Activated naive CD8-positive, alpha-beta T cell (primary cell): ENCODE data around the gene AZU1.
"Not testable (repeated sequence)": the region's sequence is repeated elsewhere in the genome, so short reads cannot be mapped to it uniquely, and the experiment has no call there.

Source experiments
- H3K27ac Mint-ChIP-seq: one replicate; pipeline ENCODE4 v1.8.0; 2021; ENCODE audit warnings: mixed read lengths
- H3K27me3 Mint-ChIP-seq: one replicate; pipeline ENCODE4 v1.8.0; 2021; ENCODE audit warnings: mixed read lengths
- H3K36me3 Mint-ChIP-seq: one replicate; pipeline ENCODE4 v1.8.0; 2021; ENCODE audit warnings: mixed read lengths
- H3K4me1 Mint-ChIP-seq: one replicate; pipeline ENCODE4 v1.8.0; 2021; ENCODE audit warnings: low read depth, mixed read lengths
- H3K4me3 Mint-ChIP-seq: one replicate; pipeline ENCODE4 v1.8.0; 2021; ENCODE audit warnings: mild to moderate bottlenecking, mixed read lengths
- H3K9me3 Mint-ChIP-seq: one replicate; pipeline ENCODE4 v1.8.0; 2021; ENCODE audit warnings: low read depth, mixed read lengths

The AZU1 gene

GRCh38 chr19:848386-848921 lies 20.8 kb downstream of the AZU1 start:
- Mint-ChIP-seq H3K9me3 (no peaks in the 10 kb centered on the region), H3K4me3 (no peak overlapping the region), H3K27ac (no peak overlapping the region), H3K27me3 (peaks cover 14% of the 10 kb centered on the region), H3K36me3 (no peaks in the 10 kb centered on the region), H3K4me1 (peaks cover 3% of the 10 kb centered on the region)

DNA sequence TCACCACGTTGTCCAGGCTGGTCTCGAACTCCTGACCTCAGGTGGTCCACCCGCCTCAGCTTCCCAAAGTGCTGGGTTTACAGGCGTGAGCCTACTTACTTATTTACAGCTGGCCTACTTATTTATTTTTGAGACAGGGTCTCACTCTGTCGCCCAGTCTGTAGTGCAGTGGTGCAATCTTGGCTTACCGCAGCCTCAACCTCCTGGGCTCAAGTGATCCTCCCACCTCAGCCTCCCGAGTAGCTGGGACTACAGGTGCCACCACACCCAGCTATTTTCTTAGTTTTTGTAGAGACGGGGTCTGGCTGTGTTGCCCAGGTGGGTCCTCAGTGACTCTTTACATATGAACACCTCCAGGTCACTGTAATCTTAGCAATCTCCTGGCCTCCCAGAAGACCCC lies 21.6 kb downstream of the AZU1 start:
- H3K27ac Mint-ChIP-seq, H3K36me3 Mint-ChIP-seq, H3K4me1 Mint-ChIP-seq, H3K4me3 Mint-ChIP-seq, H3K9me3 Mint-ChIP-seq: not testable (repeated sequence)
- H3K27me3 Mint-ChIP-seq: peaks cover 14% of the 10 kb centered on the region

DNA sequence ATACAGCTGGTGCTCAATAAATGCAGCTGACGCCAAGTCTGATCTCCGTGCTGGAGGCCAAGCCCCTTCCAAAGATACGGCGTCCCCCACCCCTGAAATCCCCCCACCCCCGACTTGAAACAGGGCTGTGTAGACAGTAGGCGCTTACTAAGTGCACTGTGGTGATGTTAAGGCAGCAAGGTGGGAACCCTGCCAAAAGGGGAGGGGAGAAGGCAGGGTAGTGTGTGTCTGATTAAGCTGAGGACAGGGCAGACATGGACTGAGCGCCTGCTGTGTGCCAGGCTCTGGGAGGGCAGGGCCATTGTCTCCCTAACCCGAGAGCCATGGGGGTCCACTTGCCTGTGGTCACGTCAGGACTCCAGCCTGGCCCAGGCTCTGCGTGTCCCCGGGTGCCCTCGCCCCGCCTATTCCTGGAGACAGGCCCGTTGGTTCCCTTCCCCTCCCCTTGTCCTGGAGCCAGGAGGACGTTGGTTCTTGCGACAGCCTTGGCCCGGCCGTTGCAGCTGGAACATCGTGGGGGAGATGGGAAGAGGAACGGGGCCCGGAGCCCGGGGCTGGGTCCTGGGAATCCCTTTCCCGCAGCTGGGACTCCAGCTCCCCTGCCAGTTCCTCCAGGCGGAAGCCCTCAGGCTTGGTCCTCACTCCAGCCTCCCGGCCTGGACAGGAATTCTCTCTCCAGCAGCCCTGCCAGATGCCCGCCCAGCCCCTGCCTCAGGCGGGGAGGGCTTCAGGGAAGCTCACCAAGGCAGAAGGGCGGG lies 22.8 kb downstream of the AZU1 start:
- H3K27ac Mint-ChIP-seq: no peak overlapping the region
- H3K4me3 Mint-ChIP-seq: no peak overlapping the region
- peaks cover 8% of the 10 kb centered on the region for H3K27me3 Mint-ChIP-seq
- H3K36me3 Mint-ChIP-seq: no peaks in the 10 kb centered on the region
- H3K4me1 Mint-ChIP-seq: no peaks in the 10 kb centered on the region
- no peaks in the 10 kb centered on the region for H3K9me3 Mint-ChIP-seq

DNA sequence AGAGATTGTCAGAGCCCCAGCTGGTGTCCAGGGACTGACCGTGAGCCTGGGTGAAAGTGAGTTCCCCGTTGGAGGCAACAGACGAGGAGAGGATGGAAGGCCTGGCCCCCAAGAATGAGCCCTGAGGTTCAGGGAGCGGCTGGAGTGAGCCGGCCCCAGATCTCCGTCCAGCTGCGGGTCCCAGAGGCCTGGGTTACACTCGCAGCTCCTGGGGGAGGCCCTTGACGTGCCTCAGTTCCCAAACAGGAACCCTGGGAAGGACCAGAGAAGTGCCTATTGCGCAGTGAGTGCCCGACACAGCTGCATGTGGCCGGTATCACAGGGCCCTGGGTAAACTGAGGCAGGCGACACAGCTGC lies 23.3 kb downstream of the AZU1 start:
- H3K27me3 Mint-ChIP-seq: peaks cover 5% of the 10 kb centered on the region
- no peaks in the 10 kb centered on the region for H3K9me3 Mint-ChIP-seq
- no peaks in the 10 kb centered on the region for H3K36me3 Mint-ChIP-seq
- H3K27ac Mint-ChIP-seq: no peak overlapping the region
- H3K4me3 Mint-ChIP-seq: no peak overlapping the region
- H3K4me1 Mint-ChIP-seq: no peaks in the 10 kb centered on the region

- Mint-ChIP-seq H3K27ac (no peak within 1 kb of the TSS), H3K36me3 (no peaks in the 10 kb centered on the region), H3K27me3 (peaks cover under 1% of the 10 kb centered on the region), H3K4me3 (no peak within 1 kb of the TSS), H3K9me3 (no peaks in the 10 kb centered on the region), H3K4me1 (no peaks in the 10 kb centered on the region)
These were observed 24.7 kb downstream of the AZU1 start, which contains the start of gene ELANE for GRCh38 chr19:852136-853013. Gene ELANE, plus strand, starts transcription at chr19:852303. Its CDS starts 26 bp downstream, at chr19:852329.

GRCh38 chr19:853014-853585 lies 25.5 kb downstream of the AZU1 start:
- Mint-ChIP-seq H3K36me3 (no peaks in the 10 kb centered on the region), H3K4me3 (no peak overlapping the region), H3K27me3 (no peaks in the 10 kb centered on the region), H3K27ac (no peak overlapping the region), H3K9me3 (no peaks in the 10 kb centered on the region), H3K4me1 (no peaks in the 10 kb centered on the region)

DNA sequence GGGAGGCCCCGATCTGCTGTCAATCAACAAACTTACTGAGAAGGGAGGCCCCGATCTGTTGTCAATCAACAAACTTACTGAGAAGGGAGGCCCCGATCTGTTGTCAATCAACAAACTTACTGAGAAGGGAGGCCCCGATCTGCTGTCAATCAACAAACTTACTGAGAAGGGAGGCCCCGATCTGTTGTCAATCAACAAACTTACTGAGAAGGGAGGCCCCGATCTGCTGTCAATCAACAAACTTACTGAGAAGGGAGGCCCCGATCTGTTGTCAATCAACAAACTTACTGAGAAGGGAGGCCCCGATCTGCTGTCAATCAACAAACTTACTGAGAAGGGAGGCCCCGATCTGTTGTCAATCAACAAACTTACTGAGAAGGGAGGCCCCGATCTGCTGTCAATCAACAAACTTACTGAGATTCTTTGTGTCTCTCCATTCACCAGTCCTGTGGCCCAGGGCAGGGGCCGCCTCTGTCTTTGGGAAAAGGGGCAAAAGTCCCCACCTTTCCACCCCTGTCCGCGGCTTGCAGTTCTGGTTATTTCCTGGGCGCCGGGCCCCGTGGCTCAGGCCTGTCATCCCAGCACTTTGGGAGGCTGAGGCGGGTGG lies 26.1 kb downstream of the AZU1 start:
- H3K9me3 Mint-ChIP-seq, H3K27me3 Mint-ChIP-seq, H3K27ac Mint-ChIP-seq, H3K4me3 Mint-ChIP-seq, H3K36me3 Mint-ChIP-seq, H3K4me1 Mint-ChIP-seq: not testable (repeated sequence)

DNA sequence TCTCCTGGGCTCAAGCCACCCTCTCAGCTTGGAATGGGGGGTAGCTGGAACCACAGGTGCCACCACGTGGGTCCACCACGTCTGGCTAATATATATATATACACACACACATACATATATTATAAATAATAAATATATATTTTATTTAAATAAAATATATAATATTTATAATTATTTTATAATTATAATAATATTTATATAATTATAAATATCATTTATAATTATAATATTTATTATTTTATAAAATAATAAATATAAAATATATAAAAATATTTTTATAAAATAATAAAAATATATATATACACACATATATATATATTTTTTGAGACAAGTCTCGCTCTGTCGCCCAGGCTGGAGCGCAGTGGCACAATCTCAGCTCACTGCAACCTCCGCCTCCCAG lies 26.9 kb downstream of the AZU1 start:
- Mint-ChIP-seq H3K27me3 (no peaks in the 10 kb centered on the region), H3K27ac (no peak overlapping the region)

DNA sequence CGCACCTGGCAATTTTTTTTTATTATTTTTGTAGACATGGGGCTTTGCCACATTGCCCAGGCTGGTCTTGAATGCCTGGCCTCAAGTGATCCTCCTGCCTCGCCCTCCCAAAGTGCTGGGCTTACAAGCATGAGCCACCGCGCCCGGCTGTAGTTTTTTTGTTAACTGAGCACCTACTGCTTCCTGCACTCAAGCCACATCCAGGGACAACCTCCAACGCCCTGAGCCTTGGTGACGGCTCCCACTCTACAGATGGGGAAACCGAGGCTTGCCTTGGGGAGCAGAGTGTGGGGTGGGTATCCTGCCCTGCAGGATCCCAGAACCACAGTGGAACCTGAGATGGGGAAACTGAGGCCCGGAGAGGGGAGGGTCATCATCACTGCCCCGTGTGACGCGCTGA lies 27.5 kb downstream of the AZU1 start:
- H3K4me1 Mint-ChIP-seq: peaks cover 2% of the 10 kb centered on the region
- H3K4me3 Mint-ChIP-seq: no peak overlapping the region
- H3K36me3 Mint-ChIP-seq: no peaks in the 10 kb centered on the region
- no peaks in the 10 kb centered on the region for H3K9me3 Mint-ChIP-seq
- no peak overlapping the region for H3K27ac Mint-ChIP-seq
- no peaks in the 10 kb centered on the region for H3K27me3 Mint-ChIP-seq

More for the DNA sequence above, 26.9 kb downstream of the AZU1 start:
- no peak overlapping the region for H3K4me3 Mint-ChIP-seq
- H3K36me3 Mint-ChIP-seq: no peaks in the 10 kb centered on the region
- no peaks in the 10 kb centered on the region for H3K4me1 Mint-ChIP-seq
- H3K9me3 Mint-ChIP-seq: no peaks in the 10 kb centered on the region

DNA sequence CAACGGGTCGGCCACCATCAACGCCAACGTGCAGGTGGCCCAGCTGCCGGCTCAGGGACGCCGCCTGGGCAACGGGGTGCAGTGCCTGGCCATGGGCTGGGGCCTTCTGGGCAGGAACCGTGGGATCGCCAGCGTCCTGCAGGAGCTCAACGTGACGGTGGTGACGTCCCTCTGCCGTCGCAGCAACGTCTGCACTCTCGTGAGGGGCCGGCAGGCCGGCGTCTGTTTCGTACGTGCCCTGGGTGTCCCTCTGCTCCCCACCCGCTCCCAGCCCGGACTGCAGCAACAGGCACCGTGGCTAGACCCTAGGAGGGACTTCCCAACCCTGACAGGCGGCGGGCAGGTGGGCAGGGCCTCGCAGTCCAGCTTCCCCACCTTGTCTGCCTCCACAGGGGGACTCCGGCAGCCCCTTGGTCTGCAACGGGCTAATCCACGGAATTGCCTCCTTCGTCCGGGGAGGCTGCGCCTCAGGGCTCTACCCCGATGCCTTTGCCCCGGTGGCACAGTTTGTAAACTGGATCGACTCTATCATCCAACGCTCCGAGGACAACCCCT lies 28.0 kb downstream of the AZU1 start:
- Mint-ChIP-seq H3K4me1 (peaks cover 2% of the 10 kb centered on the region), H3K4me3 (no peak overlapping the region), H3K36me3 (no peaks in the 10 kb centered on the region), H3K27me3 (no peaks in the 10 kb centered on the region), H3K9me3 (no peaks in the 10 kb centered on the region), H3K27ac (no peak overlapping the region)

DNA sequence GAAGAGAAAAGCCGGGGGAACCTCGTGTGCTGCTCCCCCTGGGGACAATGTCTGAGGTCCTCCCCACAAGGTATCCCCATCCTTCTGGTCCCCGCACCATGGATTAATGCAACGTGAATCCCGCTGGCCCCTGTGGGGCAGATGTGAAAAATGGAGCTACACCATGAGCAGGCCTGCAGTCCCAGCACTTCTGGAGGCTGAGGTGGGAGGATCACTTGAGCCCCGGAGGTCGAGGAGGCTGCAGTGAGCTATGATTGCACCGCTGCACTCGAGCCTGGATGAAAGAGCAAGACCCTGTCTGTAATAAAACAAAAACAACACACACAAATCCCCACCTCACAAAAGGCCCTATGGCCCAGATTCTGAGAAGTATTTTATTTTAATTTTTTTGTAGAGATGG lies 30.6 kb downstream of the AZU1 start:
- H3K27me3 Mint-ChIP-seq: no peaks in the 10 kb centered on the region
- peaks cover 8% of the 10 kb centered on the region for H3K4me1 Mint-ChIP-seq
- no peak overlapping the region for H3K27ac Mint-ChIP-seq
- no peaks in the 10 kb centered on the region for H3K36me3 Mint-ChIP-seq
- H3K4me3 Mint-ChIP-seq: no peak overlapping the region
- H3K9me3 Mint-ChIP-seq: no peaks in the 10 kb centered on the region

DNA sequence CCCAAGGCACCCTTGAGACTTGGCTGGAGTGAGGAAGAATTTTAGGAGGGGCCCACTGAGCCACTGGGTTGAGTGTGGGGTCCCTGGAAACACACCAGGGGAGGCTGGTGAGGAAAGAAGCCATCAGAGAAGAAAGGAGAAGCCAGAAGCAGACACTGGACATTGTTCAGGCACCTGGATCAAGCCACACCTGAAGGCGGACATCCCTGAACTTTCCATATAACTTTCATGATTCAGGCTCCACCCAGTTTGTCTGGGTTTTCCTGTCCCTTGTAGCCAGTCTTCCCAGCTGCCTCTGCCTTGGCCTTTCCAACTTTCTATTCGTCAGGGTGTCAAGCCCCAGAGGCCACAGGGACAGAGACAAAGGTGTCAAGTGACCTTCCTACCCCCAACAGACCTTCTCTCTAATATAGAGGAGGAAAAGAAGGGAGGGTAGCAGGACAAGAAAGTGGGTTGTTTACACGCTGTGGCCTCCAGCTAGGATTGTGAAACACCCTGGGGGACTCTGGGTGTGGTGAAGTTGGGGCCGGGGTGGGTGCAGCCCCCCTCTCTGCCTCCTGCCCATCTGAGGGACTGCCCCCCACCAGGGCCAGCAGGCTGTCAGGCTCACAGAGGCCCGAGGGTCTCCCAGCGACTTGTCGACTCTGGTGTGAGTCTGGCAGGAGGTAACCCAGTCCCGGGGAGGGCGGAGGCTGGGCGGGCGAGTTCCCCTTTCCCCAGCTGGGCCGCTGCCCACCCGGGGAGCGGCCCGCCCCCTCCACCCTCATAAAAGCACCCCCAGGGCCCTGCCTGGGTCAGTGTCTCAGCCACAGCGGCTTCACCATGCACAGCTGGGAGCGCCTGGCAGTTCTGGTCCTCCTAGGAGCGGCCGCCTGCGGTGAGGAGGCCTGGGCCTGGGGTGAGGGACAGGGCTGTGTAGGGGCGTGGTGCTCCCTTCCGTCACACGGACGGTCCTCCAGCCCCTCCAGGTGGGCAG lies 31.5 kb downstream of the AZU1 start, which contains the start of gene CFD:
Gene CFD, plus strand, starts transcription at position 797 of the 976 bp plus-strand sequence. Its CDS starts 26 bp downstream, at position 823.
- Mint-ChIP-seq H3K27ac (no peak within 1 kb of the TSS), H3K4me3 (peak within 1 kb of the TSS; percentile 20), H3K4me1 (peaks cover 14% of the 10 kb centered on the region), H3K9me3 (no peaks in the 10 kb centered on the region), H3K36me3 (no peaks in the 10 kb centered on the region), H3K27me3 (no peaks in the 10 kb centered on the region)

DNA sequence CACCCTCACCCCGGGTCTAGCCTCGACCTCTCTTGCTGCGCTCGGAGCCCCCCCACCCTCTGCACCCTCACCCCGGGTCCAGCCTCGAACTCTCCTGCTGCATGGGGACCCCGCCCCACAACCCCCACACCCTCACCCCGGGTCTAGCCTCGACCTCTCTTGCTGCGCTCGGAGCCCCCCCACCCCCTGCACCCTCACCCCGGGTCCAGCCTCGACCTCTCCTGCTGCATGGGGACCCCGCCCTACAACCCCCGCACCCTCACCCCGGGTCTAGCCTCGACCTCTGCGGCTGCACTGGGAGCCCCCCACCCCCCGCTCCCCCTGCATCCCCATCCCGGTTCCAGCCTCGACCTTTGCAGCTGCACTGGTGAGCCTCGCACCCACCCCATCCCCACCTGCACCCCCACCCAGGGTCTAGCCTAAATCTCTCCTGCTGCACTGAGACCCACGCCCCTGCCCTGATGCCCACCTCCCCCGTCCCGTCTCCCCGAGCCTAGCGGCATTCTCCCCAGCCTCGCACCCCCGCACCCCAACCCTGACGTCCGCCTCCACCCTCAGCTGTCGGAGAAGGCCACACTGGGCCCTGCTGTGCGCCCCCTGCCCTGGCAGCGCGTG lies 33.6 kb downstream of the AZU1 start:
- Mint-ChIP-seq H3K4me1 (peaks cover 14% of the 10 kb centered on the region), H3K27ac (no peak overlapping the region), H3K9me3 (no peaks in the 10 kb centered on the region)

More for the DNA sequence above, 33.6 kb downstream of the AZU1 start:
- Mint-ChIP-seq H3K27me3 (no peaks in the 10 kb centered on the region), H3K4me3 (no peak overlapping the region), H3K36me3 (no peaks in the 10 kb centered on the region)
